H9 (cell line): ENCODE measurements around the gene CRYBG2. TPM values are rescaled to one million over a fixed set of nuclear protein-coding genes. Genes with fewer than 3 reads are reported as not detected.

ENCODE experiments used
- DNase-seq: peaks from one replicate; pipeline ENCODE4 v3.0.0-alpha.2; 2017
- H2AFZ ChIP-seq: one replicate; pipeline ENCODE4 v1.6.1; 2013; ENCODE audit warnings: mild to moderate bottlenecking, low read length, control low read depth, moderate library complexity
- H2AK5ac ChIP-seq: 2 replicates; pipeline ENCODE4 v1.6.1; 2013; ENCODE audit warnings: low read length, control low read depth, mixed read lengths; ENCODE audit not compliant: insufficient read length
- H2BK120ac ChIP-seq: one replicate; pipeline ENCODE4 v1.6.1; 2013; ENCODE audit warnings: low read depth, mild to moderate bottlenecking, low read length, control low read depth, inconsistent platforms; ENCODE audit not compliant: poor library complexity, severe bottlenecking
- H2BK12ac ChIP-seq: 2 replicates; pipeline ENCODE4 v1.6.1; 2013; ENCODE audit warnings: low read length, control low read depth, mixed read lengths, low read depth; ENCODE audit not compliant: insufficient read length
- H2BK15ac ChIP-seq: 2 replicates; pipeline ENCODE4 v1.6.1; 2013; ENCODE audit warnings: low read depth, low read length, control low read depth
- H2BK20ac ChIP-seq: one replicate; pipeline ENCODE4 v1.6.1; 2013; ENCODE audit warnings: low read depth, mild to moderate bottlenecking, low read length, control low read depth, inconsistent platforms; ENCODE audit not compliant: poor library complexity, severe bottlenecking
- H2BK5ac ChIP-seq: 2 replicates; pipeline ENCODE4 v1.6.1; 2013; ENCODE audit warnings: low read length, control low read depth, mixed read lengths; ENCODE audit not compliant: insufficient read length
- H3K14ac ChIP-seq: 2 replicates; pipeline ENCODE4 v1.6.1; 2013; ENCODE audit warnings: low read length, control low read depth; ENCODE audit not compliant: insufficient read depth
- H3K18ac ChIP-seq: 2 replicates; pipeline ENCODE4 v1.6.1; 2013; ENCODE audit warnings: low read depth, mild to moderate bottlenecking, mixed read lengths, low read length, control low read depth; ENCODE audit not compliant: insufficient read length
- H3K23ac ChIP-seq: 2 replicates; pipeline ENCODE4 v1.6.1; 2013; ENCODE audit warnings: low read length, control low read depth, mixed read lengths, low read depth; ENCODE audit not compliant: insufficient read length
- H3K23me2 ChIP-seq: 2 replicates; pipeline ENCODE4 v1.6.1; 2013; ENCODE audit warnings: low read depth, mild to moderate bottlenecking, mixed read lengths, low read length, control low read depth; ENCODE audit not compliant: insufficient read length, poor library complexity, severe bottlenecking
- H3K27ac ChIP-seq: 2 replicates; pipeline ENCODE4 v1.5.1; 2013; ENCODE audit warnings: low read length, control low read depth, mixed read lengths, low read depth; ENCODE audit not compliant: insufficient read length
- H3K27me3 ChIP-seq: 2 replicates; pipeline ENCODE4 v1.6.1; 2013; ENCODE audit warnings: low read length, control low read depth, inconsistent platforms; ENCODE audit not compliant: insufficient read depth
- H3K4ac ChIP-seq: 2 replicates; pipeline ENCODE4 v1.6.1; 2013; ENCODE audit warnings: low read depth, mild to moderate bottlenecking, control low read depth, inconsistent platforms, low read length, moderate library complexity
- H3K4me1 ChIP-seq: 2 replicates; pipeline ENCODE4 v1.6.1; 2013; ENCODE audit warnings: low read length, control low read depth, inconsistent platforms; ENCODE audit not compliant: insufficient read depth
- H3K4me2 ChIP-seq: 2 replicates; pipeline ENCODE4 v1.6.1; 2013; ENCODE audit warnings: low read length, control low read depth, mixed read lengths; ENCODE audit not compliant: insufficient read length, insufficient read depth
- H3K56ac ChIP-seq: 2 replicates; pipeline ENCODE4 v1.6.1; 2013; ENCODE audit warnings: low read depth, mild to moderate bottlenecking, mixed read lengths, low read length, control low read depth; ENCODE audit not compliant: insufficient read length
- H3K79me1 ChIP-seq: 2 replicates; pipeline ENCODE4 v1.6.1; 2013; ENCODE audit warnings: low read depth, mild to moderate bottlenecking, moderate library complexity, low read length, control low read depth, inconsistent platforms; ENCODE audit not compliant: insufficient read depth, poor library complexity, severe bottlenecking
- H3K79me2 ChIP-seq: 2 replicates; pipeline ENCODE4 v1.6.1; 2013; ENCODE audit warnings: low read length, control low read depth, inconsistent platforms; ENCODE audit not compliant: insufficient read depth
- H3K9ac ChIP-seq: 2 replicates; pipeline ENCODE4 v1.6.1; 2013; ENCODE audit warnings: low read length, control low read depth, mixed read lengths; ENCODE audit not compliant: insufficient read length; ENCODE audit errors: extremely low read depth
- H3K9me3 ChIP-seq: one replicate; pipeline ENCODE4 v1.6.1; 2013; ENCODE audit warnings: low read depth, low read length, inconsistent platforms; ENCODE audit not compliant: control insufficient read depth
- H3T11ph ChIP-seq: one replicate; pipeline ENCODE4 v1.6.1; 2013; ENCODE audit warnings: mild to moderate bottlenecking, low read length, control low read depth, inconsistent platforms
- H4K20me1 ChIP-seq: one replicate; pipeline ENCODE4 v1.6.1; 2013; ENCODE audit not compliant: control insufficient read depth, insufficient read length, insufficient read depth
- H4K5ac ChIP-seq: 2 replicates; pipeline ENCODE4 v1.6.1; 2013; ENCODE audit warnings: low read depth, mild to moderate bottlenecking, mixed read lengths, low read length, control low read depth; ENCODE audit not compliant: insufficient read length
- H4K8ac ChIP-seq: replicated peaks from 2 replicates; pipeline ENCODE4 v1.6.1; 2013; ENCODE audit warnings: low read length, control low read depth, mixed read lengths, low read depth; ENCODE audit not compliant: insufficient read length
- H4K91ac ChIP-seq: 2 replicates; pipeline ENCODE4 v1.6.1; 2013; ENCODE audit warnings: low read depth, mild to moderate bottlenecking, moderate library complexity, mixed read lengths, low read length, control low read depth; ENCODE audit not compliant: insufficient read length
- H3K27ac Mint-ChIP-seq, 3 experiments: 2 replicates in 2 of 3; 3 replicates in 1 of 3; pipeline ENCODE4 v1.8.0; 2020 to 2021; ENCODE audit warnings: mixed read lengths in 3 of 3, mild to moderate bottlenecking in 1 of 3, moderate library complexity in 1 of 3
- H3K27me3 Mint-ChIP-seq: 2 replicates; pipeline ENCODE4 v1.8.0; 2021; ENCODE audit warnings: low read depth, mild to moderate bottlenecking, moderate library complexity, mixed read lengths
- H3K36me3 Mint-ChIP-seq, 3 experiments: 2 replicates in 2 of 3; 3 replicates in 1 of 3; pipeline ENCODE4 v1.8.0; 2020 to 2021; ENCODE audit warnings: low read depth in 3 of 3, mixed read lengths in 3 of 3; ENCODE audit not compliant: insufficient read depth in 1 of 3
- H3K4me1 Mint-ChIP-seq, 2 experiments: 2 replicates each; pipeline ENCODE4 v1.8.0; 2020; ENCODE audit warnings: mixed read lengths in 2 of 2
- H3K4me3 Mint-ChIP-seq, 2 experiments: 2 replicates in 1 of 2; 3 replicates in 1 of 2; pipeline ENCODE4 v1.8.0; 2020 to 2021; ENCODE audit warnings: mild to moderate bottlenecking in 2 of 2, mixed read lengths in 2 of 2, moderate library complexity in 1 of 2
- H3K9me3 Mint-ChIP-seq, 2 experiments: 2 replicates in 1 of 2; 3 replicates in 1 of 2; pipeline ENCODE4 v1.8.0; 2020; ENCODE audit warnings: mild to moderate bottlenecking in 2 of 2, mixed read lengths in 2 of 2, moderate library complexity in 1 of 2
- CTCF ChIP-seq: fragments of 200-600 bp; sonication (generic); conservative IDR thresholded peaks from 3 replicates; pipeline ENCODE4 v1.8.0; 2021; ENCODE audit warnings: antibody characterized with exemption, mild to moderate bottlenecking
- WGBS: extraction: QIAGEN DNeasy Blood & Tissue Kit; methylation state at CpG from one replicate; pipeline ENCODE4 v1.1.7; 2013; ENCODE audit warnings: missing lambda C conversion rate, low lambda C conversion rate, mixed read lengths; ENCODE audit not compliant: insufficient read length; ENCODE audit errors: extremely low coverage; 5-methylcytosine and 5-hydroxymethylcytosine counted together
- total RNA-seq: library from RNA; stranded (reverse); gene quantifications from 2 replicates; pipeline ENCODE4 v1.2.1, GENCODE V29; 2021

CRYBG2 gene
- total RNA-seq, 1 experiment from 2014 or later: 12.8 TPM

- Histone ChIP-seq H2BK12ac (no peak overlapping the region), H3K9ac (peak overlapping the region; percentile 30), H2BK120ac (no peak overlapping the region), H4K8ac (no peak overlapping the region), H4K5ac (no peak overlapping the region), H3K9me3 (no peaks in the 10 kb centered on the region), H3T11ph (no peak overlapping the region), H3K4me1 (peaks cover 11% of the 10 kb centered on the region; the same call in 1 of the 2 replicates), H3K27ac (no peak overlapping the region), H3K23me2 (peaks cover 13% of the 10 kb centered on the region), H2BK5ac (no peak overlapping the region), H4K20me1 (peaks cover 2% of the 10 kb centered on the region), H3K79me1 (no peaks in the 10 kb centered on the region), H3K4me2 (peak overlapping the region; percentile 60), H3K18ac (no peak overlapping the region), H3K79me2 (no peaks in the 10 kb centered on the region), H2AK5ac (no peak overlapping the region), H3K23ac (no peak overlapping the region), H2BK20ac (no peak overlapping the region), H3K27me3 (no peaks in the 10 kb centered on the region), H3K4ac (no peak overlapping the region), H3K56ac (no peak overlapping the region), H3K14ac (0 out of 2 replicates have a peak overlapping the region, but pooled peaks have one; percentile 40), H2AFZ (no peak overlapping the region), H4K91ac (no peak overlapping the region), H2BK15ac (no peak overlapping the region)
- H3K27ac Mint-ChIP-seq: no peak overlapping the region; a peak in 1 of 7 replicates
- no peaks in the 10 kb centered on the region; the same call in 1 of the 2 replicates for H3K27me3 Mint-ChIP-seq
- no peak for TF ChIP-seq CTCF
- peak overlapping the region; percentile 76 to 85 for H3K4me3 Mint-ChIP-seq
- H3K9me3 Mint-ChIP-seq: no peaks in the 10 kb centered on the region; a peak in 1 of 5 replicates
- H3K4me1 Mint-ChIP-seq: peaks cover 50 to 51% of the 10 kb centered on the region in 2 experiments
- peaks cover 35 to 46% (median 46%) of the 10 kb centered on the region in 3 experiments for H3K36me3 Mint-ChIP-seq
- no CpG with 5 or more reads among the region's 20 CpGs for WGBS
- no peak for DNase-seq
These were observed 73.4 kb downstream of the CRYBG2 start for GRCh38 chr1:26280333-26281042.
